ENCODE measurements around the gene ZNF292.
A peak's percentile ranks its signal among the peaks of the same experiment; 100 is the strongest.
"Not testable (repeated sequence)": the region's sequence is repeated elsewhere in the genome, so short reads cannot be mapped to it uniquely, and the experiment has no call there.

ZNF292 gene

DNA sequence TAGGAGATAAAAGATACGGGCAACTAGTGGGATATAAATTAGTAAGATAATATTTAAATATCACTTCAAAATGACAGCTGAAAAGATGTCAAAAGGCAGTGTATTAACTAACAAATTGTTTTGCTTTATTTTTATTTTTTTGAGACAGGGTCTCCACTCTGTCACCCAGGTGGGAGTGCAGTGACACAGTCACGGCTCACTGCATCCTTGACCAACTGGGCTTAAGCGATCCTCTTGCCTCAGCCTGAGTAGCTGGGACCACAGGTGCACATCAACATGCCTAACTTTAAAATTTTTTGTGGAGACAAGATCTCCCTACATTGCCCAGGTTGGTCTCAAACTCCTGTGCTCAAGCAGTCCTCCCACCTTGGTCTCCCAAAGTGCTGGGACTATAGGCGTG lies 5.9 kb downstream of the ZNF292 start:
- no peak for DNase-seq (ENCODE audit: low read depth in 1 of 2, low spot score in 1 of 2)

DNA sequence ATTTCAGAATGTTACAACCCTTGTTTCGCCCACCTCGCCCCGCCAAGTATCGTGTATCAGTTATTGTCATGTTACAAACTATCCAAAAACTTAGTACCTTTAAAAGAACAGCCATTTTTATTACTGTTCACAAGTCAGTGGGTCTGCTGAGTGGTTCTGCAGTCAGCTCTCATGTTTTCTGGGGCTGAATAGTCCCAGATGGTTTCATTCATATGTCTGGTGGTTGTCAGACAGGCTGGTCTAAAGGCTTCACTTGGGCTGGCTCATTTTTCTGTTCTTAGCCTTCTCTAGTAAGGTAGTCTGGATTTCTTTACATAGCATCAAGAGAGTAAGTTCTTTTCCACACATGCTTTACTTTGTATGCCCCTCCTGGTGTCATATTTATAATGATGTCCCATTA lies 8.6 kb downstream of the ZNF292 start:
- DNase-seq (ENCODE audit: low read depth in 1 of 2, low spot score in 1 of 2), result no peak

- DNase-seq (ENCODE audit: low read depth in 1 of 2, low spot score in 1 of 2), result no peak
Measured at GRCh38 chr6:87164506-87164905, 9.1 kb downstream of the ZNF292 start.

DNA sequence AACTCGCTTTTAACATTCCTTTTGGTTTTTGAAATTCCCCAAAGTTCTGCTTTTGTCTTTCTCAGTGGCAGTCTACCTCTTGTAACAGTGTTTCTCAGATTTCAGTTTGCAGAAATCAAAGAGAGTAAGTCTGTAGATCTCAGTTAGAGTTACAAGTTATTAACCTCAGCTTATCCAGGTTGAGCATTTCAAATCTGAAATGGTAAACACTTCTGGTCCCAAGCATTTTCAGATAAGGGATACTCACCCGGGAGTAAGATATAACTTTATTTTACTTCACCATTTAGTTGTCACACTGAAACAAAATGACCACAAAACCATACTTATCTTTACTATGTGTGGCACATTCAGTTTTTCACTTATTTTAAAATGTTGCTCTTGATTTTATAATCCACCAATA lies 9.8 kb downstream of the ZNF292 start:
- DNase-seq (ENCODE audit: low read depth in 1 of 2, low spot score in 1 of 2), result no peak

DNA sequence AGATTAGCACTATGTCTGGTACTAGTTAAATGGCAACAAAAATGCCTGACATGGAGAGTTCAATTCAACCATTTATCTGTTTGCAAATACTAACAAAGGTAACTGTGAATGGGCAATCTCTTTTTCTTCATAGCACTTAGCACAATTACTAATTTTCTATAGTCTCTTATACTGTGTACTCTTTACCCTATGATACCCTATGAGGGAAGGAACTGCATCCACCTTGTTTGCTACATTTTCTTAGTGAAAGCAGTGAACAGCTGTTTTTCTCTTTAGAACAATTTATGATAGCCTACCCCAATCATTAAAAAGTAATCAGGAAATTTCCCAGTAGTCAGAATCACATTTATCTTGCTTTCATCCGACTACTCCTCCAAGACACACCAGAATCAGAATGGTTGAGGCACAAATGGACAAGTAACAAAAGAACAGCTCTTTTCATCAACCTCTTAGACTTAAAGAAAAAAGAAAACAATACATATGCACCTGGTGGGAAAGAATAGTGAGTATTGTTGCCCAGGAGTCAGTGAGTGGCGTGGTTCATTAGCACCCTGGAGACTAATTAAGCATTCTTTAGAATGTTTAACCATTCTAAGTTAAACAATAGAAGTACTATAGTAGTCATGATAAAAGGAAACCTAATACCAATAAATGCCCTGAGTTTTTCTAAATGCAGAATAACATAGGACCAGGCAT lies 16.7 kb downstream of the ZNF292 start:
- DNase-seq (ENCODE audit: low read depth in 1 of 2, low spot score in 1 of 2), result no peak

GRCh38 chr6:87174078-87174579 lies 18.8 kb downstream of the ZNF292 start:
- DNase-seq (ENCODE audit: low read depth in 1 of 2, low spot score in 1 of 2), result no peak

DNA sequence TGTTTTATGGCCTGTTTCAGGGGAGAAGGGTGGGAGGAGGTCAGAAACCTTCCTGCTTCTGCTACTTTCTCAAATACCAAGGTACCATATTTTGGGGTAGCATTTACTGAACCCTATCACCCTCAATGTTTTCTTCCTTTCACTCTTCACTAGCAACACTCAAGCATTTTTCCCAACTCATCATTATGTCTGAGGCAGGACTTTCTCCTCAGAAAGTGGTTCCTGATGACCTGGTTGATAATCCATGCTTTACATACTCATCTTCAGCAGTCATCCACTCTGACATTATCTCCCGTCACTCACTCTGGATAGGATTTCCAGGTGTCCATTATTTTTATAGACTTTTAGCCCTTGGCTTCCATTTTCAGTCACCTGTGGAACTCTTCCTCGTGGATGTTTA lies 21.1 kb downstream of the ZNF292 start:
- DNase-seq (ENCODE audit: low read depth in 1 of 2, low spot score in 1 of 2), result no peak

GRCh38 chr6:87180105-87180728 lies 24.9 kb downstream of the ZNF292 start:
- no peak for DNase-seq (ENCODE audit: low read depth in 1 of 2, low spot score in 1 of 2)

GRCh38 chr6:87181903-87182302 lies 26.5 kb downstream of the ZNF292 start:
- peak in 1 of 2 donors; percentile 10 for DNase-seq (ENCODE audit: low read depth in 1 of 2, low spot score in 1 of 2)

GRCh38 chr6:87182321-87182720 lies 27.0 kb downstream of the ZNF292 start:
- peak in 1 of 2 donors; percentile 44 for DNase-seq (ENCODE audit: low read depth in 1 of 2, low spot score in 1 of 2)

DNA sequence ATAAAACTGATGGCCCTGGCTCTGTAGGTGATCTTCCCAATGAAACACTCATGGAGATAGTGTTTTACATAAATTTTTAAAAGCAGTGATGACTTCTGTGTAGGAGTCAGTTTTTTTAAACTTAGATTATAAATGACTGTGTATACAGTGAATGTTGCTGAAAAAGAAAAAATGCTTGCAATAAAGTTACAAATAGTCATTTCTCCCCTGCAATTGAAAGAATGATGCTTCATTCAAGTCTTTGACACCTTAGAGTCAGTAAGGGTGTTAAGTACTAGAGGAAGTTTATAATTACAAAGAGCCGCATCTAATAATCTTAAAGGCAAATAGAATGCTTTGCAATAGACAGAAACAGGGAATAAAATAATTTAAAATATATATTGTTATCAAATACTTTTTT lies 27.6 kb downstream of the ZNF292 start:
- no peak for DNase-seq (ENCODE audit: low read depth in 1 of 2, low spot score in 1 of 2)

DNA sequence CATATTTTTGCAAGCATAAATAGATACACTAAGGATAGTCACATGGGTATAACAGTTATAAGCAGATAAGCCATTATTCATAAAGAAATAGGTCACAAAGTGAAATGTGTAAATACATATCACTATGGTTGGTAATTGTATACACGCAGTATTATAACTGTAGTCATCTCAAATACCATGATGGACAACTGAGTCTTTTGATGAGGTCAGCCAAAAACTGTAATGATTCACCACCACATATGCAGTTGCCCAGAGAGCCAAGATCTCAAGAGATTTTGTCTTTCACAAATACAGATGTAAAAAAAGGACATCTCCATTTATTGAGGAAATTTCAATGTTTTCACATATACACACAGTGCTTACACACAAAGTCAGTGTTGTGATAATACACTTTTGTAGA lies 28.3 kb downstream of the ZNF292 start:
- DNase-seq (ENCODE audit: low read depth in 1 of 2, low spot score in 1 of 2), result no peak

- DNase-seq (ENCODE audit: low read depth in 1 of 2, low spot score in 1 of 2), result no peak
Measured at GRCh38 chr6:87184762-87185250, 29.4 kb downstream of the ZNF292 start.

DNA sequence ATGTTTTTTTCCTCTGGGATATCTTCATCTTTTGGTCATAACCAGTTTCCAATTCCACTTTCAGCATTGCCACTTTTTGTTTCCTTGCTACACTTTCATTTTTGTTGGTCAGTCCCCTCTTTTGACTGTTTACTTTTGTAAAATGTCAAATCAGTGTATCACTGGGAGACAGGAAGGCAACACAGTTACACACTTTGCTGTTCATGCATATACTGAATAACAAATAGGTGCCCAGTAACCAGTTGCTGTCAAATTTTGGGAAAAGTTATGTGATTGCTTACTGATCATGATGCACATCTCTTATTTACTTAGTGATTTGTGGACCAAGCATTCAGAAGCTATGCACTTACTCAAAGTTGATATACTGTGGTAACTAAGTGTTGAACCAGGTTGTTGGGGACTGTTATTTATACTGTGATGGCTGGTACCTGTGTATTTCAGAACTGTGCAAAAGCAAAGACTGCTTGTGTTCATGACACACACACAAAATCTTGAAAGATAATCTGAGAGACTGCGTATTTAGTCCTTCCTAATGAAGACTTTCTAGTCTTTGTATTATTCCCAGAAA lies 41.0 kb downstream of the ZNF292 start:
- no peak for DNase-seq (ENCODE audit: low read depth in 1 of 2, low spot score in 1 of 2)

GRCh38 chr6:87197547-87197946 lies 42.2 kb downstream of the ZNF292 start:
- DNase-seq (ENCODE audit: low read depth in 1 of 2, low spot score in 1 of 2), result no peak

- DNase-seq (ENCODE audit: low read depth in 1 of 2, low spot score in 1 of 2), result not testable (repeated sequence)
Measured at GRCh38 chr6:87198022-87198810, 42.9 kb downstream of the ZNF292 start.

GRCh38 chr6:87199787-87200186 lies 44.4 kb downstream of the ZNF292 start:
- no peak for DNase-seq (ENCODE audit: low read depth in 1 of 2, low spot score in 1 of 2)

- no peak for DNase-seq (ENCODE audit: low read depth in 1 of 2, low spot score in 1 of 2)
Measured at GRCh38 chr6:87200469-87201175, 45.3 kb downstream of the ZNF292 start.

DNA sequence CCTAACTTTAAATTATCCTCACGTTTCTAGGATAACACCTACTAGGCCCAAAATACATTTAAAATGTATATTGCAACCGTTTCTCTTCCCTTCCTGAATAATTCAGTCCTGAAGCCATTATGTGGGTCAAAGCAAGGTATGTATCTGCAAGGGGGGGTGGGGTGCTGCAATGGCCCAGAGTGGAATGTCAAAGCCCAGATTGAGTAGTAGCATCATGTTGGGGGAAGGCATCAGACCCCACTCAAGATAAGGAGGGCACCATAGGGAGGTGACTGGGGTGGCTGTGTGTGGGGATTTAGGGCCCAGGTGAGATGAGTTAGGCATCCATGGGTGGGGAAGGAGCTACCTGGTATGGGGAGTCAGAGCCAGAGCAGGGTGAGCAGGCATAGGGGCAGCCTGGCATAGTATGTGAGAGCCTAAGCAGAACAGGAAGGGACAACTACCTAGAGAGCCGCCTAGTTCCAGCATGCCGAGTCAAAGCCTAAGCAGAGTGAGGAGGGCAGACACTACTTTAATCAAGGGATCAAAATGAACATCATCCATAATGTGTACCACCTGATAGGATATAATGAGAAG lies 48.2 kb downstream of the ZNF292 start:
- no peak for DNase-seq (ENCODE audit: low read depth in 1 of 2, low spot score in 1 of 2)

- no peak for DNase-seq (ENCODE audit: low read depth in 1 of 2, low spot score in 1 of 2)
Measured at GRCh38 chr6:87209812-87210211, 54.4 kb downstream of the ZNF292 start.

- peak in 1 of 2 donors; percentile 30 for DNase-seq (ENCODE audit: low read depth in 1 of 2, low spot score in 1 of 2)
Measured at GRCh38 chr6:87210979-87211378, 55.6 kb downstream of the ZNF292 start.

Data from activated CD4-positive, alpha-beta T cell treated with anti-CD3 and anti-CD28 coated beads, Interleukin-2, amount 50 U/mL, for 24 hours (primary cell).